ENCODE results near the gene GPR62. TPM values are rescaled to one million over a fixed set of nuclear protein-coding genes. Genes with fewer than 3 reads are reported as not detected.

Gene GPR62
- total and polyA plus RNA-seq, 2 of the 8 experiments (the other 6 are each of a cell fraction or from before 2014, with no cell fraction given), result 0.22 to 0.29 TPM

DNA sequence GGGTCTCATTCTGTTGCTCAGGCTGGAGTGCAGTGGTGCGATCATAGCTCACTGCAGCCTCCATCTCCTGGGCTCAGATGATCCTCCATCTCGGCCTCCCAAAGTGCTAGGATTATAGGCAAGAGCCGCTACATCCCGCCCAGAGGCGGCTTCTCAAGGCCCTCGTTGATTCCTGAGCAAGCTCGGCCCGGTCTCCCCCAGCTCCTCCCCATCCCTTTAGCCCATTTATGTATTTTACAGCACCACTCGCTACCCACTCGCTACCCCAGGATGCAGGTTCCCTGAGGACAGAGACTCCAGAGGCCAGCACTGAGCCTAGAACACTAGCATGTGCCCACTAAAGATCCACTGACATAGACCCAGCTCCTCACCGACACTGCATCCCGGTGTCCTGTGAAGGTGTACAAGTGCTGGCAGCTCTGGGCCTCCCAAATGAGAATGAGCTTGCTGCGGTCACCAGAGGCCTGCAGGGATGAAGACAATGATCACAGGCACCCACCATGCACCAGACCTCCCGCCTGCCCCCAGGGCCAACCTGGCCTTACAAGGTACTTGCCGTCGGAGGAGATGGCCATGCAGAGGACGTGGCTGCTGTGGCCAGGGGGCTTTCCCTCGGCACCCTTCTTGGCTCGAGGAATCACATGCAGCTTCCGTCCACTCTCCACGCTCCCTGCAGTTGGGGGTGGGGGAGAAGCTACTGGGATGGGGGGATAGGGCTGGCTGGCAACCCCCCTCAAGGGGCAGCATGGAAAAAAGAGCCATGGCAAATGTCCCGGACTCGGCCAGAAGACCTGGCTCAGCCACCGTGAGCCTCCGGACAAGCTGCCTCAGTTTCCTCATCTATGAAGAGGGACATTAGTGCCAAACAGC lies 19.1 kb upstream of the GPR62 start (continued):
- no peak for TF ChIP-seq BRCA1 (IDR thresholded peaks at IDR 0.05; ENCODE audit: low read depth, low read length)
- TF ChIP-seq, protein P1, sequence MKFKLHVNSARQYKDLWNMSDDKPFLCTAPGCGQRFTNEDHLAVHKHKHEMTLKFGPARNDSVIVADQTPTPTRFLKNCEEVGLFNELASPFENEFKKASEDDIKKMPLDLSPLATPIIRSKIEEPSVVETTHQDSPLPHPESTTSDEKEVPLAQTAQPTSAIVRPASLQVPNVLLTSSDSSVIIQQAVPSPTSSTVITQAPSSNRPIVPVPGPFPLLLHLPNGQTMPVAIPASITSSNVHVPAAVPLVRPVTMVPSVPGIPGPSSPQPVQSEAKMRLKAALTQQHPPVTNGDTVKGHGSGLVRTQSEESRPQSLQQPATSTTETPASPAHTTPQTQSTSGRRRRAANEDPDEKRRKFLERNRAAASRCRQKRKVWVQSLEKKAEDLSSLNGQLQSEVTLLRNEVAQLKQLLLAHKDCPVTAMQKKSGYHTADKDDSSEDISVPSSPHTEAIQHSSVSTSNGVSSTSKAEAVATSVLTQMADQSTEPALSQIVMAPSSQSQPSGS (IDR thresholded peaks at IDR 0.05; ENCODE audit: low read length), result no peak
- TF ChIP-seq, protein P2, sequence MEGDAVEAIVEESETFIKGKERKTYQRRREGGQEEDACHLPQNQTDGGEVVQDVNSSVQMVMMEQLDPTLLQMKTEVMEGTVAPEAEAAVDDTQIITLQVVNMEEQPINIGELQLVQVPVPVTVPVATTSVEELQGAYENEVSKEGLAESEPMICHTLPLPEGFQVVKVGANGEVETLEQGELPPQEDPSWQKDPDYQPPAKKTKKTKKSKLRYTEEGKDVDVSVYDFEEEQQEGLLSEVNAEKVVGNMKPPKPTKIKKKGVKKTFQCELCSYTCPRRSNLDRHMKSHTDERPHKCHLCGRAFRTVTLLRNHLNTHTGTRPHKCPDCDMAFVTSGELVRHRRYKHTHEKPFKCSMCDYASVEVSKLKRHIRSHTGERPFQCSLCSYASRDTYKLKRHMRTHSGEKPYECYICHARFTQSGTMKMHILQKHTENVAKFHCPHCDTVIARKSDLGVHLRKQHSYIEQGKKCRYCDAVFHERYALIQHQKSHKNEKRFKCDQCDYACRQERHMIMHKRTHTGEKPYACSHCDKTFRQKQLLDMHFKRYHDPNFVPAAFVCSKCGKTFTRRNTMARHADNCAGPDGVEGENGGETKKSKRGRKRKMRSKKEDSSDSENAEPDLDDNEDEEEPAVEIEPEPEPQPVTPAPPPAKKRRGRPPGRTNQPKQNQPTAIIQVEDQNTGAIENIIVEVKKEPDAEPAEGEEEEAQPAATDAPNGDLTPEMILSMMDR (IDR thresholded peaks at IDR 0.05; ENCODE audit: control extremely low read depth in 1 of 3, insufficient read depth in 1 of 3, low read depth in 1 of 3, low read length in 3 of 3), result no peak

Measured in H1 (cell line).